Right renal cortex interstitium (tissue), 3 donors: ENCODE data around the gene PRELID2. TPM values are rescaled to one million over a fixed set of nuclear protein-coding genes. Genes with fewer than 3 reads are reported as not detected.
"Not testable (repeated sequence)": the region's sequence is repeated elsewhere in the genome, so short reads cannot be mapped to it uniquely, and the experiment has no call there.

Source experiments
- DNase-seq, 3 donors: peaks; one replicate each; pipeline ENCODE4 v3.0.0-alpha.2; 2013; ENCODE audit warnings: low read depth in 3 of 3, low spot score in 2 of 3
- polyA plus RNA-seq, 3 donors: library from polyadenylated mRNA; unstranded; fragments of 120-200 nt; gene quantifications; one replicate each; pipeline ENCODE4 v1.2.1, GENCODE V29; 2013; ENCODE audit not compliant: insufficient read length in 3 of 3

The PRELID2 gene
- polyA plus RNA-seq, 3 donors: 8.7 to 9.9 (median 9.6) TPM

- no peak for DNase-seq
Observed at GRCh38 chr5:145752947-145753346, 82.2 kb downstream of the PRELID2 start.

DNA sequence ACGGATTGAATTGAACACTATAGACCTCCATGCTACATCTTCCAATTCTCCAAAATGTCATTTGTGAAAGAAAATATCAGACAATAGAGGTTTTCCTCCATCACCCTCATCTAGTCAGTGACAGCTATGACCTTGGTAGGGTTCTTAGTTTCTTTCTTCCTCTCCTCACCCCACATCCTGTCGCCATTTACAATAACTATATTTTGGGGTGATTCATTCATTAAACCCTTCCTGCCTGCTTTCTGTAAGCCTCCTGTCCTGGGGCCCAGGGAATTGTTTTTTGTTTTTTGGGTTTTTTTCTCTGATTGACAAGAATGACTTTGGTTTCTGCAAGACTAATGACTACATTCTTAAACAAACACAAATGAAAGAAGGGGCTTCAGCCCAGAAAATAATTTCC, 82.6 kb downstream of the PRELID2 start:
- no peak for DNase-seq

DNA sequence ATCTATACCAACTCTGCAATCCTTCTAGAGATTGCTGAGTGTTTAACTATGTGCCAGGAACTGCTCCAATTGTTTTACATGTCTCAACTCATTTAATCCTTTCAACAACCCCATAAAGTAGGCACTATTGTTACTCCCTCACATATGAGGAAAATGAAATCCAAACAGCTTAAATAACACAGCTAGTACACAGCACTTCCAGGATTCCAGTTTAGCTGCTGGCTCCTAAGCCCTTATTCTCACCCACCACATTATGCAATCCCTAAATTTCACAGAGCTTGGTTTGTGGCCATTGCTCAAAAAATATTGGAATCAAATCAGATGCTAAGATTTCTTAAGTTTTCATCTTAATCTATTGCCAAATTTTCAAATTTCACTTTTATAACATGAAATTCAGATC, 84.9 kb downstream of the PRELID2 start:
- no peak for DNase-seq

GRCh38 chr5:145743396-145744061, 91.6 kb downstream of the PRELID2 start:
- DNase-seq: no peak

DNA sequence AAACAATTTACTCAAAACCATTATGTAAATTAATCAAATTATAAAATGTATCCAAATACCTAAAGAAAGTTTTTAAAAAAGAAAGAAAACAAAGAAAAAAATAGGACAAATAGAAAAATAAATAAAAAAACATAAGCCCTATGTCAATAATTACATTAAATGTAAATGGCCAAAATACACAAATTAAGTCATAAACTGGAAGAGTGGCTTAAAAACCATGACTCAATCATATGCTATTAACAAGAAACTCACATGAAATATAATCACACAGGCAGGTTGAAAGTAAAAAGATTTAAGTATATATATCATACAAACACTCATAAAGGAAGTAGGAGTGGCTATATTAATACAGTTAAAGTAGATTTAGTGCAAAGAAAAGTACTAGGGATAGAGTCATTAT, 95.3 kb downstream of the PRELID2 start:
- no peak for DNase-seq

DNA sequence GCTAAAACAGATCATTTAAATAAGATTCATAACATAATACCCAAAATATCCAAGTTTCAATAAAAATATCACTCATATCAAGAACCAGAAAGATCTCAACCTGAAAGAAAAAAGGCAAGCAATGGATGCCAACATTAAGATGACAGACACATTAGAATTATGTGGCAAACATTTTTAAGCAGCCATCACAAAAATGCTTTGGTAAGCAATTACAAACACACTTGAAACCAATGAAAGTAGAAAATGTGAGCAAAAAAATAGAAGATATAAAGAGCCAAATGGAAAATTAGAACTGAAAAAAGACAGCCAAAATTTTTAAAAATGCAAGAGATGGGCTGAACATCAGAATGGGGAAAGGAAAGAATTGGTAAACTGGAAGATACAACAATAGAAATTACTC, 96.9 kb downstream of the PRELID2 start:
- DNase-seq: no peak

- DNase-seq: no peak
Observed at GRCh38 chr5:145737578-145737977, 97.6 kb downstream of the PRELID2 start.

DNA sequence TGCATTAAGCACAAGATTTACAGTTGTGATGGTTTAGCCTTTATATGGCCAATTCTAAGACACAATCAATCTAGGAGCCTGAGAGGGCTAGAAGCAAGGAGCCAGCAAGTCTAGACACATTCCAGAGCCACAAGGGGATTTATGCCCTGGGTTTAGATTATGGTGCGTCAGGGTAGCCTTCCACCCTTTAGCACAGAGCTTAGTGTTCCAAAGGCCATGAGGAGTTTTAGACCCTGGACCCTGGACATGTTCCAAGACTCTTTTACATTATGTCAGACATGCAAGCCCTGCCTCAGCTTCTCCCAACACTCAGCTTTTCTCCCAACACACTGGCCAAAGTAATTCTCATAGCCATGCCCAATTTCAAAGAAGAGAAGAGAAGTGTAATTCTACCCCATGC, 105.2 kb downstream of the PRELID2 start:
- not testable (repeated sequence) for DNase-seq

DNA sequence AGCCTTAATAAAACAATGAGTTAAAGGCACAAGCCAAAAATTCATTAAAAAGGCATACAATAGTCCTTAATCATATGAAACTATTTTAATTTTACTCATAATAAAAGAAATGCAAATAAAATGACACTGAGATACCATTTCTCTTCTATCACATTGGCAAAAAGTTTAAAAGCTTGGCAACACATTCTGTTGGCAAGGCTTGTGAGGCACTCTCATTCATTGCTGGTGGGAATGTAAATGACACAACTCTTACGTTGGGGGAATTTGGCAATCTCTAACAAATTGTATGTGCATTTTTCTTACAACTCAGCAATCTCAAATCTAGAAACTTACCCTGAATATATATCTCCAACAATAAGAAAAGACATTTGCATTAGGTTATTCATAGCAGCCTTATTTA, 111.6 kb downstream of the PRELID2 start:
- DNase-seq: no peak

DNA sequence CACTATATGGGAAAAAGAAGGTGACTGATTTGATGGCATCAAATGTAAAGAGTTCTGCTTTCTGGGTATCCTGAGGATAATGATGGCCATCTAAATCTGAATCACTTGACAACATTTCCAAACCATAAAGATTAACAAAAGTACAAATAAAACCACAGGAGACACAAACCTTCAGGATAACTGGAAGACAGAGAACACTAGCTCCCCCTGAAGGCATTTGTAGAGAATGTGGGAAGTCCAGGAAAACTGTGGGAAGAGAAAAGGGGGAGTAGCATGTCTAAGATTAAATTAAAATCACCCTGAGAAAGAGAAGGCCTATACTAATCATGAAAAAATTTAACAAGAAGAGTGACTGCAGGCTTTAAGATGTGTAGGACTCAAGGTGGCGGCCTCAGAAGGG, 116.2 kb downstream of the PRELID2 start:
- DNase-seq: peak in 1 of 3 donors; percentile 7

- no peak for DNase-seq
Observed at GRCh38 chr5:145715412-145715811, 119.7 kb downstream of the PRELID2 start.

- DNase-seq: no peak
Observed at GRCh38 chr5:145712245-145712644, 122.9 kb downstream of the PRELID2 start.

DNA sequence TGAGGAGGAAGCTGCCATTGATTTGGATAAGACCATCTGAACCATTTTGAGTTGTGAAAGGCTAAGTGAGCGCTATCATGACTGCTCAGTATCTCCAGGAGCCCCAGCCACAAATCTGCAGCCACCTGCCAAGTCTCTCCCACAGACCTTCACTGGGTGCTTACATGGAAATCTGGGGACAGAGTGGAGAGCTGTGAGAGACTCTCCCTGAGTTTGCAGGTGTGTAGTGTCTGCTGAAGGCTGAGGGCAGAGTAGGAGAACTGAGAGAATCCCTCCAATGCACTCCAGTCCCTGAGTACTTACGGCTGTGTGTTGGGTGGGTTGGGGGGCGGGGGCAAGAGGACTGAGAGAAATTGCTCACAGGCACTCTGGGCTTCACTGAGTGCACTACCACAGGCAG, 123.7 kb downstream of the PRELID2 start:
- DNase-seq: no peak

Other genes with a start within 250 kb of the PRELID2 start
- not detected for gene GRXCR2, start 37.7 kb upstream of the PRELID2 start, polyA plus RNA-seq
- gene SH3RF2, start 101.2 kb upstream of the PRELID2 start, polyA plus RNA-seq: 1 to 10 TPM; 3.8 to 4.8 (median 4.2) TPM